ENCODE measurements around the gene SPINK8. TPM values are rescaled to one million over a fixed set of nuclear protein-coding genes. Genes with fewer than 3 reads are reported as not detected.

Gene SPINK8
- polyA plus RNA-seq, 3 donors: not detected

GRCh38 chr3:48320996-48321395, 12.5 kb downstream of the SPINK8 start:
- WGBS (ENCODE audit: insufficient coverage): 60% methylated on average over 1 of the region's 2 CpGs
- H3K27me3 ChIP-seq (ENCODE audit: control insufficient read depth in 2 of 2, insufficient read depth in 2 of 2, low read length in 2 of 2): no peaks in the 10 kb centered on the region
- peaks cover 10% of the 10 kb centered on the region in 2 donors for H3K4me1 ChIP-seq (ENCODE audit: control insufficient read depth in 1 of 2, insufficient read depth in 2 of 2, low read length in 2 of 2)
- Mint-ChIP-seq H3K36me3 (peaks cover 0 to 1% of the 10 kb centered on the region in 2 donors), H3K9me3 (peaks cover 0 to 15% (median 10%) of the 10 kb centered on the region in 7 donors), H3K4me3 (no peak overlapping the region), H3K4me1 (peaks cover 20% of the 10 kb centered on the region), H3K27ac (peak overlapping the region in 1 of 7 donors; percentile 42), H3K27me3 (ENCODE audit: low read depth in 3 of 3) (no peaks in the 10 kb centered on the region)
- intact Hi-C loops (cut with micrococcal nuclease): no loop called here
- peak overlapping the region; percentile 49 for H2AFZ ChIP-seq (ENCODE audit: insufficient read depth, low read depth, low read length, poor library complexity, severe bottlenecking)
- DNase-seq: no peak
- H3K9me3 ChIP-seq (replicated peaks in 1 of 2; ENCODE audit: control insufficient read depth in 1 of 2, insufficient read depth in 1 of 2, low read length in 2 of 2): peaks cover 0 to 3% of the 10 kb centered on the region in 2 donors
- TF ChIP-seq CTCF (IDR thresholded peaks at IDR 0.05): no peak
- no peaks in the 10 kb centered on the region for H3K36me3 ChIP-seq (replicated peaks in 1 of 2; ENCODE audit: control insufficient read depth in 1 of 2, insufficient read depth in 2 of 2, low read length in 2 of 2)
- H3K9ac ChIP-seq (ENCODE audit: insufficient read depth, low read length, poor library complexity, severe bottlenecking): no peak overlapping the region
- H3K4me2 ChIP-seq (replicated peaks; ENCODE audit: extremely low read depth, low read length, poor library complexity, severe bottlenecking): no peak overlapping the region
- H3K4me3 ChIP-seq (replicated peaks in 1 of 3; ENCODE audit: low read depth in 2 of 3, low read length in 3 of 3): no peak overlapping the region
- H4K20me1 ChIP-seq (ENCODE audit: insufficient read depth, low read length): no peaks in the 10 kb centered on the region
- no peaks in the 10 kb centered on the region for H3K79me2 ChIP-seq (ENCODE audit: insufficient read depth, low read length)
- H3K27ac ChIP-seq (ENCODE audit: low read depth in 1 of 2, low read length in 2 of 2): no peak overlapping the region

DNA sequence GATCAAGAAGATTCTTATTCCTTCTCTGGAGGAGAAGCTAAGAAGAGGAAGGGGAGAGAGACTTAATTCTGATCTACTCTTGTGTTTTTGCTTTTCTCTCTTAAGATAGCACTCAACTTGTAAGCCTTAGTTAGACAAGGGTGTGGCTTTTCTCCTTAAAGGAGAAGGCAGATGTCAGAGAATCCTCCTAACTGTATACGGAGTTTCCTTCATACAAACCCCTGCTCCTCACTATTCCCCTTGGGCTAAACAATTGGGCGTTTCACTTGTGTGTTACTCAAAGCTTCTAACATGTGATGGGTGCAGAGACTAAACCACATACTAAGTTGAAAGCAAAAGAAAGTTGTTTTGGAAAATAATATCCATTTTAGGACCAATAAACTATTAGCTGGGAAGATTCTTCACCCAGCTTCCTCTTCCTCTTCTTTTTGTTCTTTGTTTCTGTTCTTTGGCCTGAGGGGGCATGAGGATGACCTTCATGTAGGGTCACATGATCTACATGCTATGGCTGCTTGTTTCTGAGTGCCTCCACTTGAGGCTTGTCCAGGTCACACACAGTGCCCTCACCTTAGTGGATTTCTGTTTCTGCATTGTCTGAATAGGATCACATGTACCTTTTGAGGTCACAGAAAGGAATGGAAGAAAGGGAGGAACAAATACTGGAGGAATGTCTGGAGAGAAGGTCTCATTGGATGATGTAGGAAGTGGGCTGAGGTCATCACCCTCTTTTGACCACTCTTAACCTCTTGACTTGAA, 14.6 kb downstream of the SPINK8 start:
- intact Hi-C loops (cut with micrococcal nuclease): no loop called here
- Mint-ChIP-seq H3K9me3 (peaks cover 2 to 26% (median 14%) of the 10 kb centered on the region in 7 donors), H3K27me3 (ENCODE audit: low read depth in 3 of 3) (peaks cover 0 to 2% (median 0%) of the 10 kb centered on the region in 3 donors), H3K36me3 (peaks cover 0 to 8% of the 10 kb centered on the region in 2 donors), H3K4me1 (peaks cover 20% of the 10 kb centered on the region), H3K4me3 (no peak overlapping the region), H3K27ac (peak overlapping the region in 3 of 7 donors; percentile 18 to 58 (median 33))
- H3K9me3 ChIP-seq (replicated peaks in 1 of 2; ENCODE audit: control insufficient read depth in 1 of 2, insufficient read depth in 1 of 2, low read length in 2 of 2): peaks cover 7 to 11% of the 10 kb centered on the region in 2 donors
- peak overlapping the region in 1 of 2 donors; percentile 39 for H3K27ac ChIP-seq (ENCODE audit: low read depth in 1 of 2, low read length in 2 of 2)
- no CpG with 5 or more reads among the region's 2 CpGs for WGBS (ENCODE audit: insufficient coverage)
- H3K9ac ChIP-seq (ENCODE audit: insufficient read depth, low read length, poor library complexity, severe bottlenecking): no peak overlapping the region
- H3K4me3 ChIP-seq (replicated peaks in 1 of 3; ENCODE audit: low read depth in 2 of 3, low read length in 3 of 3): no peak overlapping the region
- H4K20me1 ChIP-seq (ENCODE audit: insufficient read depth, low read length): no peaks in the 10 kb centered on the region
- no peak for DNase-seq
- H3K36me3 ChIP-seq (replicated peaks in 1 of 2; ENCODE audit: control insufficient read depth in 1 of 2, insufficient read depth in 2 of 2, low read length in 2 of 2): no peaks in the 10 kb centered on the region
- H2AFZ ChIP-seq (ENCODE audit: insufficient read depth, low read depth, low read length, poor library complexity, severe bottlenecking): peak overlapping the region; percentile 55
- no peaks in the 10 kb centered on the region for H3K79me2 ChIP-seq (ENCODE audit: insufficient read depth, low read length)
- H3K27me3 ChIP-seq (ENCODE audit: control insufficient read depth in 2 of 2, insufficient read depth in 2 of 2, low read length in 2 of 2): no peaks in the 10 kb centered on the region
- TF ChIP-seq CTCF (IDR thresholded peaks at IDR 0.05): no peak
- H3K4me2 ChIP-seq (replicated peaks; ENCODE audit: extremely low read depth, low read length, poor library complexity, severe bottlenecking): peak overlapping the region; percentile 2
- H3K4me1 ChIP-seq (ENCODE audit: control insufficient read depth in 1 of 2, insufficient read depth in 2 of 2, low read length in 2 of 2): peaks cover 10% of the 10 kb centered on the region in 2 donors
